Measurements from ENCODE around the gene EIF4E2.

GRCh38 chr2:232501331-232501771, 49.1 kb upstream of the EIF4E2 start:
- TF ChIP-seq POLR2A (IDR thresholded peaks at IDR 0.05): no peak
- no peak for TF ChIP-seq CTCF (IDR thresholded peaks at IDR 0.05)
- TF ChIP-seq EP300 (IDR thresholded peaks at IDR 0.05): no peak
- TF ChIP-seq POLR2AphosphoS5 (IDR thresholded peaks at IDR 0.05): no peak

Measured in upper lobe of left lung (tissue), 4 donors.